HTR-8/SVneo (cell line): ENCODE measurements around the gene IL17RE.

ENCODE experiments used
- DNase-seq: peaks from one replicate; pipeline ENCODE4 v3.0.0; 2011; ENCODE audit warnings: low spot score, mixed read lengths; ENCODE audit not compliant: insufficient read length
- FAIRE-seq: peaks from 2 replicates; lab custom pipeline; 2011; peaks lifted over from hg19 to GRCh38; lab: Jason Lieb, UNC

IL17RE gene

GRCh38 chr3:9901967-9902366, 681 bp upstream of the IL17RE start:
- no peak for DNase-seq
- FAIRE-seq, result no peak

- no peak for DNase-seq
- no peak for FAIRE-seq
Measured at GRCh38 chr3:9903238-9903624, 583 bp downstream of the IL17RE start.

- FAIRE-seq (no peak), DNase-seq (no peak)
Measured at GRCh38 chr3:9903904-9904303, 1.3 kb downstream of the IL17RE start.

- no peak for FAIRE-seq
Measured at GRCh38 chr3:9906480-9906879, 3.8 kb downstream of the IL17RE start.

GRCh38 chr3:9908286-9908685, 5.6 kb downstream of the IL17RE start:
- FAIRE-seq (no peak), DNase-seq (no peak)

More at GRCh38 chr3:9906480-9906879, 3.8 kb downstream of the IL17RE start:
- no peak for DNase-seq

GRCh38 chr3:9909221-9910013, 6.8 kb downstream of the IL17RE start:
- no peak for DNase-seq
- no peak for FAIRE-seq

GRCh38 chr3:9911863-9912262, 9.2 kb downstream of the IL17RE start:
- DNase-seq (no peak), FAIRE-seq (no peak)

GRCh38 chr3:9912294-9912935, 9.8 kb downstream of the IL17RE start:
- DNase-seq, result no peak
- FAIRE-seq, result no peak

- DNase-seq, result no peak
- FAIRE-seq, result no peak
Measured at GRCh38 chr3:9913601-9914000, 11.0 kb downstream of the IL17RE start.

- DNase-seq, result no peak
- FAIRE-seq, result no peak
Measured at GRCh38 chr3:9914011-9914410, 11.4 kb downstream of the IL17RE start.

- FAIRE-seq (no peak), DNase-seq (no peak)
Measured at GRCh38 chr3:9914559-9915253, 12.1 kb downstream of the IL17RE start.

GRCh38 chr3:9915254-9916141, 12.8 kb downstream of the IL17RE start:
- peak; percentile 51 for DNase-seq

GRCh38 chr3:9916346-9916733, 13.7 kb downstream of the IL17RE start:
- FAIRE-seq (no peak), DNase-seq (no peak)

More at GRCh38 chr3:9915254-9916141, 12.8 kb downstream of the IL17RE start:
- FAIRE-seq, result no peak

GRCh38 chr3:9916734-9917680, 14.4 kb downstream of the IL17RE start, which contains the start of gene IL17RC:
TSS of gene IL17RC (plus strand) at chr3:9917098. CDS start at chr3:9917316, 218 bp downstream.
- FAIRE-seq, result peak; percentile 84
- peak; percentile 95 for DNase-seq

GRCh38 chr3:9917820-9918219, 15.2 kb downstream of the IL17RE start:
- DNase-seq (no peak), FAIRE-seq (peak; percentile 26)

- FAIRE-seq, result no peak
- DNase-seq, result no peak
Measured at GRCh38 chr3:9918261-9919038, 15.8 kb downstream of the IL17RE start.

GRCh38 chr3:9928158-9928557, 25.5 kb downstream of the IL17RE start:
- DNase-seq (no peak), FAIRE-seq (no peak)

GRCh38 chr3:9930804-9931418, 28.3 kb downstream of the IL17RE start:
- DNase-seq, result no peak
- no peak for FAIRE-seq
